ENCODE results near the gene SYCP2. TPM values are rescaled to one million over a fixed set of nuclear protein-coding genes. Genes with fewer than 3 reads are reported as not detected.

Gene SYCP2
- total RNA-seq, 1 experiment from 2014 or later, result 1.7 TPM

GRCh38 chr20:59823491-59824259 lies 109.8 kb downstream of the SYCP2 start:
- no peak for DNase-seq (ENCODE audit: low read depth)

GRCh38 chr20:59823030-59823423 lies 110.4 kb downstream of the SYCP2 start:
- DNase-seq (ENCODE audit: low read depth), result no peak

DNA sequence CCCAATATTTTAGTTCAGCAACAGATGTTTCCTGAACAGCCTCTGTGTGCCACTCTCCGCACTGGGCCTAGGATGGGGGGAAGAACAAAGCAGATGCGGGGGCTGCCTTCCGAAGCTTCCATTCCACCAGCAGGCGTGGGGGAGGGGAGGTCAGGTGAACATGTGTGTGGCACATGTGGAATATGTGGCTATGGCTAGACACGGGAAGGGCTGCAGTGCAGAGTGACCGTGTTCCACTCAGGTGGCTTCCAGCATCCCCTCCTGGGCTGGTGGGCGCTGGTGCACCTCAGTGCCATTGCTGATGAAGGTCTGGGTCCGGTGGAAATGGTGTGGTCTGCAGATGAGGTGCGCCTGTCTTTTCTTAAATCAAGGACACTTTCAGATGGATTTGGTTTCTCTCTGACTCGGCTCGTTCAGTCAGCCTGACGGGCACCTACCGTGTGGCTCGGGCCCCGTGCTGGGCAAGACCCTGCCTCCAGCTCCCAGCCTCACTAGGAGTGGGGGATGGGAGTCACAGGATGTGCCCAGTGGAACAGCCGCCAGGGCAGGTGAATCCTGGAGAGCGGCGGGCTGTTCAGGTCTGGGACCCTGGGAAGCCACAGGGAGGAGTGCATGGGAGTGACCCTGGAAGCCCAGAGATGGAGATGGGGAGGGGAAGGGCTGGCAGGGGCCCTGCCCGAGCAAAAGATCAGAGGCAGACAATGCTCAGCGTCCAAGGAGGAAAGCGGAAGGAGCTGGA lies 111.0 kb downstream of the SYCP2 start:
- no peak for DNase-seq (ENCODE audit: low read depth)

DNA sequence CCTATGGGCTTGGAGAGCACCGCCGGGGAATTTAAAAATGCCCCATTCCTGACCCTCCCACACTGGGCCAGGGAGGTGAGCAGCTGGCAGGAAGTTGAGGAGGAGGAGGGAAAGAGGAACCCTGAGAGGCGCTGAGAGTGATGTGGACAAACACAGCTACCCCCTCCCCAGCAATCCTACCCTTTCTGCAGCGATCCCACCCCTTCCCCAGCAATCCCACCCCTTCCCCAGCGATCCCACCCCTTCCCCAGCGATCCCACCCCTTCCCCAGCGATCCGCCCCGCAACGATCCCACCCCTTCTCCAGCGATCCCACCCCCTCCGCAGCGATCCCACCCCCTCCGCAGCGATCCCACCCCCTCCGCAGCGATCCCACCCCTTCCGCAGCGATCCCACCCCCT lies 111.6 kb downstream of the SYCP2 start:
- DNase-seq (ENCODE audit: low read depth), result no peak

DNA sequence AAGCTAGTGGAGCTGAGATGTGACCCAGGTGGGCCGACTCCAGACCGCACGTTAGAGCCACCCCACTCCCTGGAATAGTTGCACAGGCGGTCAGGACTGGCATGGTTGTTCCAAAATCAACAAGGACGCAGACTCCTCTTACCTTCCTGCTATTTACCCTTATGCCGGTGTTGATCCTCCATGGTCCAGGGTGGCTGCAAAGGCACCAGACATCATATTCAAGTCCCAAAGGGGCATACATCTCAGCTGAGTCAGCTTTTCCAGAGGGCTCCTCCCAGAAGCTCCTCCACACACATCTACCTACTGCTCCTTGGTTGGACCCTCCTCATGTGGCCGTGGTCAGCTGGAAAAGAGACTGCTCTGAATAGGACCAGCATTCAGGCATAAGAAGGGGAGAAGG lies 112.2 kb downstream of the SYCP2 start:
- no peak for DNase-seq (ENCODE audit: low read depth)

- DNase-seq (ENCODE audit: low read depth), result no peak
These were observed 113.0 kb downstream of the SYCP2 start for GRCh38 chr20:59820204-59821041.

DNA sequence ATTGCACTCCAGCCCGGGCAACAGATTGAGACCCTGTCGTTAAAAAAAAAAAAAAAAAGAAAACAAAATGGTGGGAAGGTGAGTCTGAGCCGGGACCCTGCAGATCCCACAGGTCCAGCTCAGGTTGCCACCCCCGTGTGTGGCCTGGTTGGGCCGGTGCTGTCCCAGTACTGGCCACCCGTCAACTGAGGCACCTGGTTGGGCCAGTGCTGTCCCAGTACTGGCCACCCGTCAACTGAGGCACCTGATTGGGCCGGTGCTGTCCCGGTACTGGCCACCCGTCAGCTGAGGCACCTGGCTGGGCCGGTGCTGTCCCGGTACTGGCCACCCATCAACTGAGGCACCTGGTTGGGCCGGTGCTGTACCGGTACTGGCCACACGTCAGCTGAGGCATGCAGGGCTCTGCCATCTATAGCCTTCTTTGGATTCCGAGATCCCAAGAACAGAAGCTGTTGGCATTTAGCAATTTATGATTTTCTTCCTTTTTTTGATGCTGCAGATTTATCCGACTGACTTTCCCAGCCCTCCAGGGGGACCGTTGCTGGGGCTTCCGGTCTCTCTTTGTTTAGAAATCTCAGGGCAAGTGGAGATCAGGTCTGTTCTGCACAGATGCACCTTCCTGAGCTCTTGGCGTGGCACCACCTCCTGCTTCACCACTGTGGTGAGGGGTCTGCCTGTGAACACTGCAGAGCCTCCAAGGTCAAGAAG lies 113.8 kb downstream of the SYCP2 start:
- DNase-seq (ENCODE audit: low read depth), result no peak

DNA sequence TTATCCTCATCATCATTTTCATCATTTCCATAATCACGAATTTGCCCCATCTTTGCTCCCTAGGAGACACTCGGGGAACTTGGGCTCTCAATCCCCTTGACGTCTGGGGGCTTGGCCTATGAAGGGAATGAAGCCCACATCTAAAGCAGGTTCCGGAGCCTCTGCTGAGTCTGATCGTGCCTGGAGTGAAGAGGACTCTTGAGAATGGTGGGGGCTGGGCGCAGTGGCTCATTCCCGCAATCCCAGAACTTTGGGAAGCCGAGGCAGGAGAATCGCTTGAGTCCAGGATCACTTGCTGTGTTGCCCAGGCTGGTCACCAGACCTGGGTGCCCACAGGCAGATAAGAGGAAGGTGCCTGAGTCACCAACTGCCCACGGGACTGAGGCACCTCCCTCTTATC lies 114.5 kb downstream of the SYCP2 start:
- DNase-seq (ENCODE audit: low read depth), result no peak

GRCh38 chr20:59817846-59818615 lies 115.4 kb downstream of the SYCP2 start:
- DNase-seq (ENCODE audit: low read depth), result no peak

- DNase-seq (ENCODE audit: low read depth), result no peak
These were observed 116.0 kb downstream of the SYCP2 start for GRCh38 chr20:59817406-59817805.

DNA sequence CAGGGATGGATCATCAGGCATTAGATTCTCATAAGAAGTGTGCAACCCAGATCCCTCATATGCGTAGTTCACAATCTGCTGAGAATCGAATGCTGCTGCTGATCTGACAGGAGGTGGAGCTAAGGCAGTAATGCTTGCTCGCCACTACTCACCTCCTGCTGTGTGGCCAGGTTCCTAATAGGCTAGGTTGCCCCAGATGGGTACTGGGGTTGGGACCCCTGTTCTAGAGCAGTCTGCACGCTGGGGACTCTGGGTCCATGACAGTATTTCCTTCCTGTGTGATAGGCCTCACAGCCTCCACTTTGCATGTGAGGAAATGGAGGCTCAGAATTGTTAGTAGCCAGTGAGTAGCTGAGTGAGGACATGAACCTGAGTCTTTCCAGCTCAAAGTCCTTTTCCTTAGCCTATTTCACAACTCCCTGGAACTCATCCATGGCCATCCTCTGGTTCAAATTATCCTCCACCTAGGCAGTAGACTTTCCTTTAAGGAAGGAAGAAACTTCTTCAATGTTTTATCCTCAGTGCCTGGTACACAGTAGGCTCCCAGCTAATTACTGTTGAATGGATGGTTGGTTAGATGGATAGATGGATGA lies 117.2 kb downstream of the SYCP2 start:
- no peak for DNase-seq (ENCODE audit: low read depth)

- no peak for DNase-seq (ENCODE audit: low read depth)
These were observed 118.5 kb downstream of the SYCP2 start for GRCh38 chr20:59814840-59815340.

GRCh38 chr20:59813948-59814839 lies 119.2 kb downstream of the SYCP2 start:
- no peak for DNase-seq (ENCODE audit: low read depth)

Other genes with a start within 250 kb of the SYCP2 start
- gene PPP1R3D, start 6.7 kb upstream of the SYCP2 start, total RNA-seq (2014; rRNA removed; shearing (Covaris generic)), result 2.3 and 2.5 TPM in 2 replicates
- 4.9 and 5.4 TPM in 2 replicates for gene FAM217B, start 6.8 kb upstream of the SYCP2 start, total RNA-seq (2014; rRNA removed; shearing (Covaris generic))
- 0.29 TPM in 1 of 2 replicates, not detected in the other for gene CDH26, start 24.8 kb upstream of the SYCP2 start, total RNA-seq (2014; rRNA removed; shearing (Covaris generic))

Measured in Daoy (cell line).